Heart left ventricle (tissue), 16 donors: ENCODE results near the gene SCAMP5. TPM values are rescaled to one million over a fixed set of nuclear protein-coding genes. Genes with fewer than 3 reads are reported as not detected.

Source experiments
- ATAC-seq, 4 donors: fragments of 200-7000 bp; cut with Tn5 transposase; one replicate each; pipeline ENCODE4 v1.9.1; 2020 to 2022; ENCODE audit warnings: moderate library complexity in 4 of 4, mild to moderate bottlenecking in 3 of 4, moderate number of reproducible peaks in 1 of 4
- DNase-seq, 5 donors: peaks; one replicate each; pipeline ENCODE4 v3.0.0-alpha.2; 2020
- H3K27ac ChIP-seq, 12 donors: fragments of 200-600 bp; sonication (generic) in 4 of 12; one replicate each; pipeline versions ENCODE4 v1.5.0 to v1.8.0; 2016 to 2022; ENCODE audit warnings: mild to moderate bottlenecking in 2 of 12
- H3K27me3 ChIP-seq, 9 donors: fragments of 200-600 bp; sonication (generic) in 2 of 9; one replicate each; pipeline versions ENCODE4 v1.5.1 to v1.8.0; 2016 to 2022; ENCODE audit warnings: mild to moderate bottlenecking in 3 of 9
- H3K36me3 ChIP-seq, 9 donors: fragments of 200-600 bp; sonication (generic) in 2 of 9; one replicate each; pipeline versions ENCODE4 v1.5.0 to v1.8.0; 2018 to 2022; ENCODE audit warnings: mild to moderate bottlenecking in 2 of 9
- H3K4me1 ChIP-seq, 12 donors: fragments of 200-600 bp; sonication (generic) in 4 of 12; one replicate each; pipeline versions ENCODE4 v1.5.0 to v1.8.0; 2016 to 2022; ENCODE audit warnings: mild to moderate bottlenecking in 3 of 12
- H3K4me3 ChIP-seq, 12 donors: fragments of 200-600 bp; sonication (generic) in 4 of 12; one replicate each; pipeline versions ENCODE4 v1.5.0 to v1.8.0; 2017 to 2022; ENCODE audit warnings: mild to moderate bottlenecking in 9 of 12, moderate library complexity in 4 of 12
- H3K9me3 ChIP-seq, 12 donors: fragments of 200-600 bp; sonication (generic) in 4 of 12; one replicate each; pipeline versions ENCODE4 v1.5.0 to v1.8.0; 2016 to 2022; ENCODE audit warnings: mild to moderate bottlenecking in 1 of 12
- POLR2A ChIP-seq, 2 donors: fragments of 450-650 bp; IDR thresholded peaks; one replicate each; pipeline ENCODE4 v1.6.1; 2017; ENCODE audit warnings: antibody characterized with exemption in 2 of 2, mild to moderate bottlenecking in 2 of 2, moderate library complexity in 2 of 2
- WGBS, 4 donors: extraction: QIAGEN DNeasy Blood & Tissue Kit in 2 of 4; methylation state at CpG; one replicate each; pipeline versions ENCODE4 v1.1.5 to v1.1.7; 2013 to 2018; 5-methylcytosine and 5-hydroxymethylcytosine counted together
- intact Hi-C, 10 donors: fragments of 100-400 bp; cut with DNase I; formaldehyde crosslinking; loops; one replicate each; pipeline versions ENCODE4 v1.11.1 to v1.14.2; 2022
- polyA plus RNA-seq, 2 donors: library from polyadenylated mRNA; stranded (reverse); fragments of 200-250 nt; gene quantifications; one replicate each; pipeline ENCODE4 v1.2.3, GENCODE V29; 2013
- total RNA-seq, 9 donors: library from RNA; depleted of rRNA in 2 of 9; stranded (reverse); fragments of >200 nt in 2 of 9; fragmentation: NEBNext Ultra II Directional in 3 of 9; extraction: Animal tissue kit (Norgen Biotek cat#: 25700) in 3 of 9; gene quantifications; one replicate each; pipeline versions ENCODE4 v1.1.0 to v1.2.4, GENCODE V29; 2016 to 2023
- TF ChIP-seq, protein P1 (sequence below), 12 donors: fragments of 200-600 bp; sonication (generic) in 4 of 12; IDR thresholded peaks; one replicate each; pipeline versions ENCODE4 v1.5.0 to v1.8.0; 2018 to 2022; ENCODE audit warnings: antibody characterized with exemption in 12 of 12, mild to moderate bottlenecking in 5 of 12
- donor health status: ischemic (EF 13 %, LVEDD 7.1; RV severe dilation, severe dysfunction).
- donor health status: healthy with polysubstance abuse.
- donor health status: DM: no; HTN: yes; CAD: no.
- donor health status: DM: no; HTN: no; CAD: no.
- donor health status: ischemic (EF 25% LVEDD 6.9; RV normal size, moderate dysfunction).
- donor health status: ischemic (EF 25% LVEDD 5.7; RV mildly dilated, moderate dysfunction).
- donor health status: healthy.
- donor health status: DM: yes; HTN: yes; CAD: no.
- donor health status: ischemic (EF 35%, LVEDD 5.7; RV mildly dilated, moderate dysfunction).
- donor health status: nonischemic (EF 11% LVEDD 7.7; RV severe dilation, severe dysfunction).
- donor health status: DM: yes; HTN: yes; CAD: no.
- donor health status: PGD.
- donor health status: ischemic (EF 29% LVEDD 5.4; RV normal size, mild dysfunction).
- donor health status: nonischemic (EF 23%, LVEDD 6.1; RV moderate dilation, normal function).

The SCAMP5 gene
- total and polyA plus RNA-seq, 11 donors, result 0.91 to 7.4 (median 4.2) TPM

- no peaks in the 10 kb centered on the region for H3K36me3 ChIP-seq
- DNase-seq (no peak), ATAC-seq (no peak)
- peaks cover 0 to 5% (median 0%) of the 10 kb centered on the region in 9 donors for H3K27me3 ChIP-seq
- TF ChIP-seq, protein P1, sequence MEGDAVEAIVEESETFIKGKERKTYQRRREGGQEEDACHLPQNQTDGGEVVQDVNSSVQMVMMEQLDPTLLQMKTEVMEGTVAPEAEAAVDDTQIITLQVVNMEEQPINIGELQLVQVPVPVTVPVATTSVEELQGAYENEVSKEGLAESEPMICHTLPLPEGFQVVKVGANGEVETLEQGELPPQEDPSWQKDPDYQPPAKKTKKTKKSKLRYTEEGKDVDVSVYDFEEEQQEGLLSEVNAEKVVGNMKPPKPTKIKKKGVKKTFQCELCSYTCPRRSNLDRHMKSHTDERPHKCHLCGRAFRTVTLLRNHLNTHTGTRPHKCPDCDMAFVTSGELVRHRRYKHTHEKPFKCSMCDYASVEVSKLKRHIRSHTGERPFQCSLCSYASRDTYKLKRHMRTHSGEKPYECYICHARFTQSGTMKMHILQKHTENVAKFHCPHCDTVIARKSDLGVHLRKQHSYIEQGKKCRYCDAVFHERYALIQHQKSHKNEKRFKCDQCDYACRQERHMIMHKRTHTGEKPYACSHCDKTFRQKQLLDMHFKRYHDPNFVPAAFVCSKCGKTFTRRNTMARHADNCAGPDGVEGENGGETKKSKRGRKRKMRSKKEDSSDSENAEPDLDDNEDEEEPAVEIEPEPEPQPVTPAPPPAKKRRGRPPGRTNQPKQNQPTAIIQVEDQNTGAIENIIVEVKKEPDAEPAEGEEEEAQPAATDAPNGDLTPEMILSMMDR (IDR thresholded peaks at IDR 0.05), result no peak
- no peak for TF ChIP-seq POLR2A (IDR thresholded peaks at IDR 0.05)
- intact Hi-C loops, result no loop called here
- no peak overlapping the region for H3K4me3 ChIP-seq
- peaks cover 0 to 4% (median 0%) of the 10 kb centered on the region in 12 donors for H3K4me1 ChIP-seq
- 37 to 57% (median 52%) methylated on average over 7 of the region's 7 CpGs for WGBS, 4 donors
- no peak overlapping the region for H3K27ac ChIP-seq
- no peaks in the 10 kb centered on the region for H3K9me3 ChIP-seq
Observed at GRCh38 chr15:75002398-75002797, 7.0 kb downstream of the SCAMP5 start.

DNA sequence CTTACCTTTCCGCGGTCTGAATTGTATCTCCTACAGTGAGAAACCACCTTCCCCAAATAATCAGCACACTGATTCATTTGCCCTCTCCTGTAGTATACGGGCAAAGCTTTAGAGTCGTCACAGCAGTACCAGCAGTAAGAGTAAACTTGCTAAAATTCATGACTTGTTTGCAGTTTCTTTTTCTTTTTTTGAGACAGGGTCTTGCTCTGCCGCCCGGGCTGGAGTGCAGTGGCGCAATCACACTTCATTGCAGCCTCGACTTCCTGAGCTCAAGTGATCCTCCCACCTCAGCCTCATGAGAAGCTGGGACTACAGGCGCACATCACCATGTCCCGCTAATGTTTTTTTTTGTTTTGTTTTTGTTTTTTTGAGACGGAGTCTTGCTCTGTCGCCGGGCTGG, 11.9 kb downstream of the SCAMP5 start:
- H3K4me1 ChIP-seq, result peaks cover 0 to 22% (median 0%) of the 10 kb centered on the region in 12 donors
- ATAC-seq, result no peak
- H3K4me3 ChIP-seq, result no peak overlapping the region
- no peaks in the 10 kb centered on the region for H3K27me3 ChIP-seq
- intact Hi-C loops, result no loop called here
- H3K9me3 ChIP-seq, result no peaks in the 10 kb centered on the region
- no peak for DNase-seq
- H3K36me3 ChIP-seq, result no peaks in the 10 kb centered on the region
- peak overlapping the region in 1 of 12 donors; percentile 69 for H3K27ac ChIP-seq
- 86 to 87% (median 87%) methylated on average over 13 of the region's 13 CpGs for WGBS, 4 donors
- TF ChIP-seq, protein P1 (IDR thresholded peaks at IDR 0.05), result no peak
- TF ChIP-seq POLR2A (IDR thresholded peaks at IDR 0.05), result no peak

DNA sequence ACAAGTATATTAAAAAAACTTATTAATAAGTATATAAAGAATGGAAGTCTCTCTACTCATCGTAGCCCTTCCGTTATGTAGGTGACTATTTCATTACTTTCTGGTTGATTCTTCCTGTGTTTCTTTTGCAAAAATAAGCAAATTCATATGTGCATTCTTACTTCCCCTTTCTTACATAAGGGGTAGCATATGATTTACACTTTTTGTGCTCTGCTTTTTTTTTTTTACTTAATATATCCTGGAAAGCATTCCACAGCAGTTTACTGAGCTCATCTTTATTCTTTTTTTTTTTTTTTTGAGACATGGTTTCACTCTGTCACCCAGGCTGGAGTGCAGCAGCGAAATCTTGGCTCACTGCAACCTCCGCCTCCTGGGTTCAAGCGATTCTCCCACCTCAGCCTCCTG, 12.9 kb downstream of the SCAMP5 start:
- Histone ChIP-seq H3K36me3 (no peaks in the 10 kb centered on the region), H3K4me3 (no peak overlapping the region), H3K9me3 (no peaks in the 10 kb centered on the region), H3K4me1 (peaks cover 0 to 22% (median 0%) of the 10 kb centered on the region in 12 donors), H3K27ac (peak overlapping the region in 1 of 12 donors; percentile 69), H3K27me3 (no peaks in the 10 kb centered on the region)
- TF ChIP-seq POLR2A (IDR thresholded peaks at IDR 0.05), result no peak
- TF ChIP-seq, protein P1 (IDR thresholded peaks at IDR 0.05), result no peak
- ATAC-seq, result peak in 1 of 4 donors; percentile 20
- WGBS, 4 donors, result 64 to 90% (median 85%) methylated on average over 5 of the region's 5 CpGs
- intact Hi-C loops, result no loop called here
- no peak for DNase-seq

GRCh38 chr15:75008629-75009326, 13.4 kb downstream of the SCAMP5 start:
- TF ChIP-seq POLR2A (IDR thresholded peaks at IDR 0.05), result no peak
- TF ChIP-seq, protein P1 (IDR thresholded peaks at IDR 0.05), result no peak
- Histone ChIP-seq H3K27me3 (no peaks in the 10 kb centered on the region), H3K9me3 (no peaks in the 10 kb centered on the region), H3K36me3 (no peaks in the 10 kb centered on the region), H3K4me3 (peak overlapping the region in 1 of 12 donors; percentile 21), H3K27ac (peak overlapping the region in 1 of 12 donors; percentile 69), H3K4me1 (peaks cover 0 to 22% (median 0%) of the 10 kb centered on the region in 12 donors)
- 81 to 91% (median 84%) methylated on average over 6 of the region's 6 CpGs for WGBS, 4 donors
- no peak for ATAC-seq
- DNase-seq, result no peak
- intact Hi-C loops, result no loop called here
